GM19025 (cell line): ENCODE results near the gene CFD.
"Not testable (repeated sequence)": the region's sequence is repeated elsewhere in the genome, so short reads cannot be mapped to it uniquely, and the experiment has no call there.

ENCODE experiments used
- ATAC-seq: cut with Tn5 transposase; IDR thresholded peaks from one replicate; pipeline ENCODE4 v1.9.1; 2021; ENCODE audit warnings: mild to moderate bottlenecking, low read depth, moderate library complexity; ENCODE audit not compliant: unreplicated experiment

Gene CFD

DNA sequence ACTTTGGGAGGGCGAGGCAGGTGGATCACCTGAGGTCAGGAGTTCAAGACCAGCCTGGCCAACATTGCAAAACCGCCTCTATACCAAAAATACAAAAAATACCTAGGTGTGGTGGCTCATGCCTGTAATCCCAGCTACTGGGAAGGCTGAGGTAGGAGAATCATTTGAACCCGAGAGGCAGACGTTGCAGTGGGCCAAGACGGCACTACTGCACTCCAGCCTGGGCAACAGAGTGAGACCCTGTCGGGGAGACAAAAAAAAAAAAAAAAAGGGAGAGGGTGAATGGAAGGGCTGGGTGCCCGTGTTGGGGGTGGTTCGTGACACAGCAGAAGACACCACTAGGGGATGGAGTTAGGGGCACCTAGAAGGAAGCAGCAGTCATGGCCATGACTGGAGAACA, 10.8 kb downstream of the CFD start:
- ATAC-seq: no peak

DNA sequence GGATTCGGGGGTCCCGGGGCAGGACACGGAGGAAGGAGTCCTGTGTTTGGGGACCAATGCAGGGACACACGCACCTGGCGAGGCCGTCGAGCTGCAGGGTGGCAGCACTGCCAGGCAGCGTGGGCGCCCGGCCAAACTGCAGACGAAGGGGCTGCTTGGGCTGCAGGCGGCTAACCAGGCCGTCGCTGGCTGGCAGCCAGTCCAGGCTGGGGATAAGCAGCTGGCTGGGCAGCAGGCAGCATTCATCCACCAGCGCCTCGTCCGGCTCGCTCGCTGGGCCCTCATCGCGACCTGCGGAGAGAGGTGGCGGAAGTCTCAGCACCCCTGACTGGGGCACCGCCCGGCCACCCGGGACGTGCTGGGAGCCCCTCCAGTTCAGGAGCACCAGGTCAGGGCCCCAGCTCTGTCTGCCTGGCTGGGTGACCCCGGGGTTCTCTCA, 11.5 kb downstream of the CFD start:
- no peak for ATAC-seq

GRCh38 chr19:871446-872265, 12.2 kb downstream of the CFD start:
- no peak for ATAC-seq

GRCh38 chr19:872266-872951, 12.9 kb downstream of the CFD start:
- no peak for ATAC-seq

DNA sequence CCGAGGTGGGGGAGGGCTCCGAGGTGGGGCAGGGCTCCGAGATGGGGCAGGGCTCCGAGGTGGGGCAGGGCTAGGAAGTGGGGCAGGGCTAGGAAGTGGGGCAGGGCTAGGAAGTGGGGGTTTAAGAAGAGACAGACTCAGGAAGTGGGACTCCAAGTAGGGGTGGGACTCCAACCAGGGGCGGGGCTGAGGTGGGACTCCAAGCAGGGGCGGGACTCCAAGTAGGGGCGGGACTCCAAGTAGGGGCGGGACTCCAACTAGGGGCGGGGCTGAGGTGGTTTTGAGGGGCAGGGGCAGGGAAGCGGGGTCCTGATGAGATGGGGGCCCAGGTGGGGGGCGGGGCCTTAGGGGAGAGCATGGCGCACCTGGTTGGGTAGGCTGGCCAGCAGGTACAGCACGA, 13.6 kb downstream of the CFD start:
- no peak for ATAC-seq

- ATAC-seq: no peak
Observed at GRCh38 chr19:873561-874041, 14.1 kb downstream of the CFD start.

GRCh38 chr19:875265-875879, 15.9 kb downstream of the CFD start:
- no peak for ATAC-seq

- ATAC-seq: no peak
Observed at GRCh38 chr19:876089-876488, 16.6 kb downstream of the CFD start.

DNA sequence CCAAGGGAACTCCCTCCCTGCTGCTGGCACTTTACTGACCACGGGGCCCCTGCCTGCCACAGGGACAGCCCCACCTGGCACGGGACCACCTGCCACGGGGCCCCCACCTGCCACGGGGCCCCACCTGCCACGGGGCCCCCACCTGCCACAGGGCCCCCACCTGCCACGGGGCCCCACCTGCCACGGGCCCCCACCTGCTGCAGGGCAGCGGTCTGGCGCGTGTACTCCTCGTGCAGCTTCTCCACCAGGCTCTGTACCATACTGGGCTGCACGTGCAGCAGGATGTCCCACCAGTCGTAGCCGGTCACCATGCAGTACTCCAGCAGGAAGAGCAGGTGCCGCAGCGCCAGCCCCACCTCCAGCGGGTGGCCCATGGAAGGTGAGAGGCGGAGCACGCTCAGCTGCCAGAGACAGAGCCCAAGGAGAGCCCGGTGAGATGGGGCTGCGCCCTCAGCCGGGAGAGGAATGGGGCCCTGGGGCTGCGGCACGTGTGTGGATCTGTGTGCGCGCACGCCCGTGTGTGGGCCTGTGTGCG, 17.4 kb downstream of the CFD start:
- no peak for ATAC-seq

GRCh38 chr19:877992-878660, 18.7 kb downstream of the CFD start:
- not testable (repeated sequence) for ATAC-seq

GRCh38 chr19:878751-879561, 19.5 kb downstream of the CFD start:
- not testable (repeated sequence) for ATAC-seq

DNA sequence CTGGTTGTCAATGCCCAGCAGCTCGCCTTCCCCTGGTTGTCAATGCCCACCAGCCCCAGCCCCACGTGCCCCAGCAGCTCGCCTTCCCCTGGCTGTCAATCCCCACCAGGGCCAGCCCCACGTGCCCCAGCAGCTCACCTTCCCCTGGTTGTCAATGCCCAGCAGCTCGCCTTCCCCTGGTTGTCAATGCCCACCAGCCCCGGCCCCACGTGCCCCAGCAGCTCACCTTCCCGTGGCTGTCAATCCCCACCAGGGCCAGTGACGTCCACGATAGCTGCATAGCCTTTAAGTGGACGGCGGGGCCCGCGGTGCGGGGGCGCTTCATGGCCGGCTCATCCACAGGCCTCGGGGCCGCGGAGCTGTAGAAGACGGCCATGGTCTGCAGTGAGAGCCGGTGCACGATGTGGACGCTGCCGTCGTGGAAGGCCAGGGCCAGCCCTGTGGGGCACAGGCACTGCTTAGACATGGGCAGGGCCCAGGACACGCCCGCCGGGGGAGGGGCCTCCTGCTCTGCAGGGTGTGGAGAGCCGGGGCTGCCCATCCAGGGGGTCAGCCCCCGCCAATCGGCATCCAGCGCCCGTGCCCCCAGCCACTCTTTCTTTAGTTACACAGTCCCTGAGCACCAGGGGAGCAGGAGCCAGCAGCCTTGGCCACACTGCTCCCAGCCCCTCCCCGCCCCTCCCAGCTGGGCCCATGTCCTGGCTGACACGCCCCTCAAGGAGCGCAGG, 20.4 kb downstream of the CFD start:
- ATAC-seq: no peak

GRCh38 chr19:881385-882071, 22.1 kb downstream of the CFD start:
- ATAC-seq: no peak

GRCh38 chr19:882871-883497, 23.5 kb downstream of the CFD start:
- ATAC-seq: no peak

DNA sequence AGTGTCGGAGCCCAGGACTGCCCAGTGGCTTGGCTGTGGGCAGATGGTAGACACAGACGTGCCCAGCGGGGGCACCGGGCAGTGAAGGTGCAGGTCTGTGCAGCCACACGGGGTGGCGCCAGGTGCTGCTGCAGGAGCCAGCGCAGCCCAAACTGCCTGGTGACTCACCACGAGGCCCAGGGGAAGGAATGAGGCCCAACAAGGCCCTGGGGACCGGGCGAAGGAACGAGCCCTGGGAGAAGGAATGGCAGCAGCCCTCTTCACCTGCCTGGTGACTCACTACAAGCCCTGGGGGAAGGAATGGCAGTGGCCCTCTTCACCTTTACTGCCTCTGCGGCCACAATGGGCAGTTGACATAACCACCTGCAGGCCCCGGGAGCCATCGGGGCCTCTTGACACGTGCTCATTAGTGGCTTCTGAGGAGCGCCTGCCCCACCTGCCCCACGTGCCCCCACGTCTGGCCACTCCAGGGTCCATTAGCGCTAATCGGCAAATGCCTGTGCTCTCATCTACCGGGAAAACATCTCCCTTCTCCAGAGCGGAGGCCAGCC, 24.3 kb downstream of the CFD start:
- ATAC-seq: no peak

GRCh38 chr19:884420-885211, 25.2 kb downstream of the CFD start:
- no peak for ATAC-seq
